Measurements from ENCODE around the gene TK1. TPM values are rescaled to one million over a fixed set of nuclear protein-coding genes. Genes with fewer than 3 reads are reported as not detected.

The TK1 gene
- total RNA-seq, result 67.2 and 79.2 TPM in 2 replicates

GRCh38 chr17:78186692-78187595, at the start of gene TK1, which contains the start of gene AFMID:
TK1 (minus strand) TSS chr17:78187052; CDS start chr17:78186994, 58 bp downstream.
AFMID (plus strand) TSS chr17:78187362; CDS start chr17:78187371, 9 bp downstream.

GRCh38 chr17:78230996-78231935, 44.4 kb upstream of the TK1 start, which contains the start of gene TMEM235:
TMEM235 (plus strand) TSS chr17:78231631; CDS start chr17:78232024, 393 bp downstream.

DNA sequence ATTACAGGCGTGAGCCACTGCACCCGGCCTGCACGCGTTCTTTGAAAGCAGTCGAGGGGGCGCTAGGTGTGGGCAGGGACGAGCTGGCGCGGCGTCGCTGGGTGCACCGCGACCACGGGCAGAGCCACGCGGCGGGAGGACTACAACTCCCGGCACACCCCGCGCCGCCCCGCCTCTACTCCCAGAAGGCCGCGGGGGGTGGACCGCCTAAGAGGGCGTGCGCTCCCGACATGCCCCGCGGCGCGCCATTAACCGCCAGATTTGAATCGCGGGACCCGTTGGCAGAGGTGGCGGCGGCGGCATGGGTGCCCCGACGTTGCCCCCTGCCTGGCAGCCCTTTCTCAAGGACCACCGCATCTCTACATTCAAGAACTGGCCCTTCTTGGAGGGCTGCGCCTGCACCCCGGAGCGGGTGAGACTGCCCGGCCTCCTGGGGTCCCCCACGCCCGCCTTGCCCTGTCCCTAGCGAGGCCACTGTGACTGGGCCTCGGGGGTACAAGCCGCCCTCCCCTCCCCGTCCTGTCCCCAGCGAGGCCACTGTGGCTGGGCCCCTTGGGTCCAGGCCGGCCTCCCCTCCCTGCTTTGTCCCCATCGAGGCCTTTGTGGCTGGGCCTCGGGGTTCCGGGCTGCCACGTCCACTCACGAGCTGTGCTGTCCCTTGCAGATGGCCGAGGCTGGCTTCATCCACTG, 27.3 kb upstream of the TK1 start, which contains the start of gene BIRC5:
TSS of gene BIRC5 (plus strand) at position 238 of the 690 bp plus-strand sequence. CDS start at position 302, 64 bp downstream.

GRCh38 chr17:78168242-78168902, 18.5 kb downstream of the TK1 start, which contains the start of gene SYNGR2:
SYNGR2 (plus strand) TSS chr17:78168581; CDS start chr17:78168617, 36 bp downstream.

GRCh38 chr17:78130437-78131101, 56.3 kb downstream of the TK1 start, which contains the start of gene TMC8:
TMC8 (plus strand) TSS chr17:78130771; CDS start chr17:78131589, 818 bp downstream.

DNA sequence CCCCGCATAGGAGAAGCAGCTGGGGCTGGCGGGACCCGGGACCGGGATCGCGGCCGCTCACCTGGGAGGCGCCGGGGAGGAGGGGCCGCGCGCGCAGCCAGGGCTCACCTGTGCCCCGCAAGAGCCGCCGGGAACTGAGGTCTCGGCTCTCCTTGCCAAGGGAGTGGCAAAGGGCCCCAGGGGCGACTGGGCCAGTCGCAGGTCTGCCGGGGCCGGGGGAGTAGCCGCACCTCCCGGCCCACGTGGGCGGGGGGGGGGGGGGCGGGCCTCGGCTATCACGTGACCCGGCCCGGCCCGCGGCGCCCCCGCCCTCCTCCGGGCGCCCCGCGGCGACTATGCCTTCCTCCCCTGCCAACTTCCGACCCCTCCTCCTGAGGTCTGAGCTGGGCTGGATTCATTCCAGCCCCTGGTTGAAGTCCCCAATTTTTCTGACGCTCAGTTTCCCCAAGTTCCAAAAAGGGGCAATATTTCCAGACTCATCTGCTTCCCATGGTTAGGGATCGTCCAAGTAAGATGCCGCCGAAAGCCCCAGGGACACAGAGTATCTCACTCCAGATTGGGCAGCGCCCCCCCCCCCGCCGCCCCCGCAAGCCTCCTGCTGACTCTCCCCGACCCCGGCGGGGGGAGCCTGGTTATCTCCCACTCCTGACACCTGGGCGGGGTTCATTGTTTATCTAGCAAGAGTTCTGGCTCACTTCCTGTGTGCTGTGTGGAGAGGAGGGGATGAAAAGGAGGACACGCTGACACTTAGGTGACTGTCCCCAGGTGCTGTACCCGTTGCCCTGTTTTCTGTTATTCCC, 58.1 kb downstream of the TK1 start, which contains the start of gene TMC6:
TSS of gene TMC6 (minus strand) at position 205 of the 800 bp plus-strand sequence. CDS start 1,923 bp downstream, outside the sequence.

Small RNA genes within 50 kb of the gene (small RNA-seq; reads per million reads assigned to genes)
- gene AC087645.1, result not detected

Other genes starting within 250 kb of the TK1 start
- 8.6 and 10.6 TPM in 2 replicates for gene TNRC6C, start 228.3 kb downstream of the TK1 start, total RNA-seq
- 0.86 and 1.3 TPM in 2 replicates for gene TMC6, start 58.3 kb downstream of the TK1 start, total RNA-seq
- not detected in 2 replicates for gene TMC8, start 56.3 kb downstream of the TK1 start, total RNA-seq
- not detected in 2 replicates for gene C17orf99, start 40.7 kb downstream of the TK1 start, total RNA-seq
- 6.4 and 8.1 TPM in 2 replicates for gene SYNGR2, start 18.5 kb downstream of the TK1 start, total RNA-seq
- gene AFMID, start 310 bp upstream of the TK1 start, total RNA-seq, result 39.2 and 43.0 TPM in 2 replicates
- gene BIRC5, start 27.2 kb upstream of the TK1 start, total RNA-seq, result 30.7 and 31.8 TPM in 2 replicates
- gene TMEM235, start 44.6 kb upstream of the TK1 start, total RNA-seq, result not detected in 2 replicates
- gene SOCS3, start 173.0 kb upstream of the TK1 start, total RNA-seq, result 88.1 and 110 TPM in 2 replicates
- 28.4 and 37.9 TPM in 2 replicates for gene PGS1, start 191.6 kb upstream of the TK1 start, total RNA-seq

Measured in articular chondrocyte of knee joint (primary cell).